ENCODE results near the gene KRTAP19-7. TPM values are rescaled to one million over a fixed set of nuclear protein-coding genes. Genes with fewer than 3 reads are reported as not detected.

KRTAP19-7 gene, protein sequence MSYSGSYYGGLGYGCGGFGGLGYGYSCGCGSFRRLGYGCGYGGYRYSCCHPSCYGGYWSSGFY
- total RNA-seq (2014; rRNA removed; shearing (Covaris generic)), result not detected in 2 replicates
- not detected in 2 replicates for total RNA-seq (2022)
- Bru-seq, nascent RNA, result not detected
- not detected for BruChase-seq, experiment 1, labeled RNA remaining after a 6-hour chase
- not detected for BruChase-seq, experiment 2, labeled RNA remaining after a 2-hour chase
- long read RNA-seq, result 0 reads

DNA sequence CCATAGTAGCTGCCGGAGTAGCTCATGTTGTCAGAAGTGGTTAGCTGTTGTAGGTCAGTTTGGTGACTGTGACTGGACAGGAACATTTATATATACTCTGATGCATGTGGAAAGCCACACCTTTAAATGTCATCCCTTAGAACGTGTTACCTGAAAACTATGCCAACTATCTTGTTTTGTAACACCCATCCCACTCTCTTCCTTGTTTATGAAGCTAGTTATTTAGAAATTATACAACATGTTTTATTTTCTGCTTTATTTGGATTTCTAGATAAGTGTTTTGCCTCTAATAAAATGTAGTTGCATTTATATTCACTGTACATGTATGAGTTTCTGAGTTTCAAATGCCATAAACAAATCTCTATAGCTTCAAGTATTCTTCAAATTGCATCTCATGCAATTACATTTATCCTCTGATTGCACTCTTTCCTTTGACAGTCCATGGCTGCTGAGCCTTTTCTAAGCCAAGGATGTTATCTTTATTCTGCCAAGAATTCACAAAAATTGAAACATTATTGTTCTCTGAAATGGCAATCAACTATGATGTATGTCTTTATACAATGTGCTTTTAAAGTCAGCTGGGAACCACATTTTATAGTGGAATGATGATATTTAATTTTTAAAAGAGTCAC is at the start of gene KRTAP19-7:
Gene KRTAP19-7, minus strand, starts transcription at position 51 of the 632 bp plus-strand sequence. Its CDS starts 25 bp downstream, at position 26.
- H2AFZ ChIP-seq (ENCODE audit: low read length), result no peak within 1 kb of the TSS
- no peaks in the 10 kb centered on the region for H3K4me1 ChIP-seq (ENCODE audit: insufficient read depth, low read length, poor library complexity, severe bottlenecking)
- H3K9me3 ChIP-seq (ENCODE audit: low read length), result no peaks in the 10 kb centered on the region
- H4K20me1 ChIP-seq (ENCODE audit: insufficient read depth, low read length), result no peaks in the 10 kb centered on the region
- intact Hi-C loops (cut with micrococcal nuclease; ENCODE audit: unreplicated experiment), result no loop called here
- H3K79me2 ChIP-seq (ENCODE audit: insufficient read depth, low read depth, low read length), result no peaks in the 10 kb centered on the region
- ChIA-PET POLR2A (no interaction called here), CTCF (ENCODE audit: unreplicated experiment) (interaction anchor here (1.1 kb wide), 1 partner anchor 115 kb away, joined by 3 read pairs; no protein-coding TSS in a partner anchor)
- no peak within 1 kb of the TSS for H3K4me2 ChIP-seq (ENCODE audit: low read length)
- no peak within 1 kb of the TSS for H3K27ac ChIP-seq (ENCODE audit: low read depth, low read length, poor library complexity, severe bottlenecking)
- H3K9me2 ChIP-seq (ENCODE audit: insufficient read depth, low read length), result no peaks in the 10 kb centered on the region
- no peak within 1 kb of the TSS for H3K4me3 ChIP-seq (ENCODE audit: low read depth, low read length, poor library complexity, severe bottlenecking)
- H3K36me3 ChIP-seq (ENCODE audit: insufficient read depth, low read length), result no peaks in the 10 kb centered on the region
- TF ChIP-seq, protein P1, sequence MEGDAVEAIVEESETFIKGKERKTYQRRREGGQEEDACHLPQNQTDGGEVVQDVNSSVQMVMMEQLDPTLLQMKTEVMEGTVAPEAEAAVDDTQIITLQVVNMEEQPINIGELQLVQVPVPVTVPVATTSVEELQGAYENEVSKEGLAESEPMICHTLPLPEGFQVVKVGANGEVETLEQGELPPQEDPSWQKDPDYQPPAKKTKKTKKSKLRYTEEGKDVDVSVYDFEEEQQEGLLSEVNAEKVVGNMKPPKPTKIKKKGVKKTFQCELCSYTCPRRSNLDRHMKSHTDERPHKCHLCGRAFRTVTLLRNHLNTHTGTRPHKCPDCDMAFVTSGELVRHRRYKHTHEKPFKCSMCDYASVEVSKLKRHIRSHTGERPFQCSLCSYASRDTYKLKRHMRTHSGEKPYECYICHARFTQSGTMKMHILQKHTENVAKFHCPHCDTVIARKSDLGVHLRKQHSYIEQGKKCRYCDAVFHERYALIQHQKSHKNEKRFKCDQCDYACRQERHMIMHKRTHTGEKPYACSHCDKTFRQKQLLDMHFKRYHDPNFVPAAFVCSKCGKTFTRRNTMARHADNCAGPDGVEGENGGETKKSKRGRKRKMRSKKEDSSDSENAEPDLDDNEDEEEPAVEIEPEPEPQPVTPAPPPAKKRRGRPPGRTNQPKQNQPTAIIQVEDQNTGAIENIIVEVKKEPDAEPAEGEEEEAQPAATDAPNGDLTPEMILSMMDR (conservative IDR thresholded peaks at IDR 0.05; ENCODE audit: low read length), result no peak
- no peak for TF ChIP-seq EZH2phosphoT487 (IDR thresholded peaks at IDR 0.05; ENCODE audit: borderline replicate concordance, low read depth, low read length)
- BruUV-seq (replicated peaks), result no TSS peak
- no peak for DNase-seq (ENCODE audit: low spot score)

DNA sequence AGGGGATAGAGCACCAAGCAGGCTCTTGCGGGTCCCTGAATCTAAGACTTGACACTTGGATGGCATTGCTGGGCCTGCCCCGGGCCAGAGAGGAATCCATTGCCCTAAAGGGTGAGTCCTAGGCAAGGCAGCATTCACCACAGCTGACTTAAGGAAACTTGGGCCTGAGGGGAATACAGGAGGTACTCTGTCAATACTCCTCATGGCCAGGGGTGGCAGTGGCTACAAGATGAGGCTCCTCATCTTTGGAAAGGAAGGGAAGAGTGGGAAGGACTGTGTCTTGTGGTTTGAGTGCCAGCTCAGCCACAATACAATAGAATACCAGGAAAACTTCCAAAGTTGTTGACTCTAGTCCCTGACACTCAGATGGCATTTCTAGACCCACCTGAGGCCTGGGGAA is 44.9 kb upstream of the KRTAP19-7 start:
- Histone ChIP-seq H3K36me3 (ENCODE audit: insufficient read depth, low read length) (no peaks in the 10 kb centered on the region), H3K4me3 (ENCODE audit: low read depth, low read length, poor library complexity, severe bottlenecking) (no peak overlapping the region), H2AFZ (ENCODE audit: low read length) (no peak overlapping the region), H3K4me1 (ENCODE audit: insufficient read depth, low read length, poor library complexity, severe bottlenecking) (no peaks in the 10 kb centered on the region), H3K9me3 (ENCODE audit: low read length) (peaks cover 18% of the 10 kb centered on the region; the same call in 1 of the 2 replicates), H3K4me2 (ENCODE audit: low read length) (no peak overlapping the region), H3K9me2 (ENCODE audit: insufficient read depth, low read length) (no peaks in the 10 kb centered on the region), H3K79me2 (ENCODE audit: insufficient read depth, low read depth, low read length) (no peaks in the 10 kb centered on the region), H4K20me1 (ENCODE audit: insufficient read depth, low read length) (no peaks in the 10 kb centered on the region), H3K27ac (ENCODE audit: low read depth, low read length, poor library complexity, severe bottlenecking) (no peak overlapping the region)
- ChIA-PET CTCF (ENCODE audit: unreplicated experiment) (no interaction called here), POLR2A (no interaction called here)
- TF ChIP-seq EZH2phosphoT487 (IDR thresholded peaks at IDR 0.05; ENCODE audit: borderline replicate concordance, low read depth, low read length), result no peak
- TF ChIP-seq, protein P1 (conservative IDR thresholded peaks at IDR 0.05; ENCODE audit: low read length), result no peak
- DNase-seq (ENCODE audit: low spot score), result no peak
- intact Hi-C loops (cut with micrococcal nuclease; ENCODE audit: unreplicated experiment), result no loop called here
- no TSS peak for BruUV-seq (replicated peaks)

DNA sequence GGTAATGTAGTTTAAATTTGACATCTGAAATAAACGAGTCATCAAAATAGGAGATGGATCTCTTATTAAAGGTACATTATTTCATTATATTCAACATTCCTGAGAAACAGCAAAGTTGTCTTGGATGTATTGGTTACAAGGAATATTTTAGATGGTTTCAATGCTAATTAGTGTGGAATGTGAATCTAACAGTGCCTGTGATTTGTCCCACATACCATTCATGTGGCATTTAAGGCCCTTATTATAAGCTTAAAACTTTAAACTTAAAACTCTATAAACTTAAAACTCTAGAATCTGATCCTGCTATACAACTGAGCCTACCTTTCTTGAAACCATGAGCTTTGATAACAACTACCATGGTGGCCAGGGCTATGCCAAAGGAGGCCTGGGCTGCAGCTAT is 39.7 kb upstream of the KRTAP19-7 start, which contains the start of gene KRTAP22-1:
Gene KRTAP22-1, plus strand, starts transcription at position 301 of the 400 bp plus-strand sequence.
- BruUV-seq (replicated peaks), result no TSS peak
- TF ChIP-seq, protein P1 (conservative IDR thresholded peaks at IDR 0.05; ENCODE audit: low read length), result no peak
- TF ChIP-seq EZH2phosphoT487 (IDR thresholded peaks at IDR 0.05; ENCODE audit: borderline replicate concordance, low read depth, low read length), result no peak
- no peak for DNase-seq (ENCODE audit: low spot score)
- intact Hi-C loops (cut with micrococcal nuclease; ENCODE audit: unreplicated experiment), result no loop called here
- no peak within 1 kb of the TSS for H3K4me2 ChIP-seq (ENCODE audit: low read length)
- H3K36me3 ChIP-seq (ENCODE audit: insufficient read depth, low read length), result no peaks in the 10 kb centered on the region
- no peaks in the 10 kb centered on the region for H3K79me2 ChIP-seq (ENCODE audit: insufficient read depth, low read depth, low read length)
- no peak within 1 kb of the TSS for H3K4me3 ChIP-seq (ENCODE audit: low read depth, low read length, poor library complexity, severe bottlenecking)
- peaks cover 18% of the 10 kb centered on the region; the same call in 1 of the 2 replicates for H3K9me3 ChIP-seq (ENCODE audit: low read length)
- POLR2A ChIA-PET, result interaction anchor here (0.6 kb wide), 1 partner anchor 10 kb away, joined by 3 read pairs; no protein-coding TSS in a partner anchor
- no peak within 1 kb of the TSS for H2AFZ ChIP-seq (ENCODE audit: low read length)
- H3K27ac ChIP-seq (ENCODE audit: low read depth, low read length, poor library complexity, severe bottlenecking), result no peak within 1 kb of the TSS
- H4K20me1 ChIP-seq (ENCODE audit: insufficient read depth, low read length), result no peaks in the 10 kb centered on the region
- no peaks in the 10 kb centered on the region for H3K4me1 ChIP-seq (ENCODE audit: insufficient read depth, low read length, poor library complexity, severe bottlenecking)
- H3K9me2 ChIP-seq (ENCODE audit: insufficient read depth, low read length), result no peaks in the 10 kb centered on the region
- CTCF ChIA-PET (ENCODE audit: unreplicated experiment), result no interaction called here
